Measurements from ENCODE around the gene SH3TC1. TPM values are rescaled to one million over a fixed set of nuclear protein-coding genes. Genes with fewer than 3 reads are reported as not detected.

Gene SH3TC1
- polyA plus RNA-seq, 3 donors: 36.9 to 85.7 (median 41.9) TPM

GRCh38 chr4:8200302-8200975 is 1.3 kb downstream of the SH3TC1 start:
- 4% methylated on average over 29 of the region's 30 CpGs for WGBS (ENCODE audit: insufficient coverage)
- no peaks in the 10 kb centered on the region for H3K9me3 ChIP-seq (replicated peaks in 1 of 2; ENCODE audit: control insufficient read depth in 1 of 2, insufficient read depth in 1 of 2, low read length in 2 of 2)
- peak overlapping the region; percentile 96 to 97 for H3K27ac ChIP-seq (ENCODE audit: low read depth in 1 of 2, low read length in 2 of 2)
- Mint-ChIP-seq H3K4me3 (peak overlapping the region; percentile 95 to 96), H3K36me3 (peaks cover 26 to 34% of the 10 kb centered on the region in 2 donors), H3K27me3 (ENCODE audit: low read depth in 3 of 3) (peaks cover 0 to 5% (median 5%) of the 10 kb centered on the region in 3 donors), H3K4me1 (peaks cover 69% of the 10 kb centered on the region), H3K27ac (peak overlapping the region; percentile 95 to 99 (median 97)), H3K9me3 (peaks cover 0 to 4% (median 0%) of the 10 kb centered on the region in 7 donors)
- no peak for TF ChIP-seq CTCF (IDR thresholded peaks at IDR 0.05)
- peak; percentile 68 to 77 (median 76) for DNase-seq
- peaks cover 52% of the 10 kb centered on the region for H4K20me1 ChIP-seq (ENCODE audit: insufficient read depth, low read length)
- H3K27me3 ChIP-seq (ENCODE audit: control insufficient read depth in 2 of 2, insufficient read depth in 2 of 2, low read length in 2 of 2): no peaks in the 10 kb centered on the region
- H3K4me2 ChIP-seq (replicated peaks; ENCODE audit: extremely low read depth, low read length, poor library complexity, severe bottlenecking): peak overlapping the region; percentile 93
- peaks cover 0 to 18% of the 10 kb centered on the region in 2 donors for H3K36me3 ChIP-seq (replicated peaks in 1 of 2; ENCODE audit: control insufficient read depth in 1 of 2, insufficient read depth in 2 of 2, low read length in 2 of 2)
- intact Hi-C loops (cut with micrococcal nuclease): no loop called here
- H2AFZ ChIP-seq (ENCODE audit: insufficient read depth, low read depth, low read length, poor library complexity, severe bottlenecking): peak overlapping the region; percentile 12
- H3K4me3 ChIP-seq (replicated peaks in 1 of 3; ENCODE audit: low read depth in 2 of 3, low read length in 3 of 3): peak overlapping the region; percentile 56 to 94 (median 89)
- H3K79me2 ChIP-seq (ENCODE audit: insufficient read depth, low read length): peaks cover 62% of the 10 kb centered on the region
- H3K4me1 ChIP-seq (ENCODE audit: control insufficient read depth in 1 of 2, insufficient read depth in 2 of 2, low read length in 2 of 2): peaks cover 77 to 91% of the 10 kb centered on the region in 2 donors
- peak overlapping the region; percentile 96 for H3K9ac ChIP-seq (ENCODE audit: insufficient read depth, low read length, poor library complexity, severe bottlenecking)

GRCh38 chr4:8201321-8201781 is 2.3 kb downstream of the SH3TC1 start:
- peaks cover 71% of the 10 kb centered on the region for H3K79me2 ChIP-seq (ENCODE audit: insufficient read depth, low read length)
- intact Hi-C loops (cut with micrococcal nuclease): no loop called here

More at GRCh38 chr4:8201321-8201781, 2.3 kb downstream of the SH3TC1 start:
- peak overlapping the region; percentile 96 for H3K9ac ChIP-seq (ENCODE audit: insufficient read depth, low read length, poor library complexity, severe bottlenecking)
- TF ChIP-seq CTCF (IDR thresholded peaks at IDR 0.05): no peak
- H3K9me3 ChIP-seq (replicated peaks in 1 of 2; ENCODE audit: control insufficient read depth in 1 of 2, insufficient read depth in 1 of 2, low read length in 2 of 2): no peaks in the 10 kb centered on the region
- no peaks in the 10 kb centered on the region for H3K27me3 ChIP-seq (ENCODE audit: control insufficient read depth in 2 of 2, insufficient read depth in 2 of 2, low read length in 2 of 2)
- Mint-ChIP-seq H3K4me1 (peaks cover 73% of the 10 kb centered on the region), H3K9me3 (peaks cover 0 to 2% (median 0%) of the 10 kb centered on the region in 7 donors), H3K36me3 (peaks cover 31 to 41% of the 10 kb centered on the region in 2 donors), H3K4me3 (peak overlapping the region; percentile 95 to 96), H3K27me3 (ENCODE audit: low read depth in 3 of 3) (peaks cover 0 to 6% (median 3%) of the 10 kb centered on the region in 3 donors), H3K27ac (peak overlapping the region; percentile 95 to 99 (median 97))
- H3K27ac ChIP-seq (ENCODE audit: low read depth in 1 of 2, low read length in 2 of 2): peak overlapping the region; percentile 96 to 97
- H2AFZ ChIP-seq (ENCODE audit: insufficient read depth, low read depth, low read length, poor library complexity, severe bottlenecking): no peak overlapping the region
- peak; percentile 50 to 85 (median 58) for DNase-seq
- peaks cover 0 to 22% of the 10 kb centered on the region in 2 donors for H3K36me3 ChIP-seq (replicated peaks in 1 of 2; ENCODE audit: control insufficient read depth in 1 of 2, insufficient read depth in 2 of 2, low read length in 2 of 2)
- H3K4me1 ChIP-seq (ENCODE audit: control insufficient read depth in 1 of 2, insufficient read depth in 2 of 2, low read length in 2 of 2): peaks cover 82 to 93% of the 10 kb centered on the region in 2 donors
- 0% methylated on average over 1 of the region's 9 CpGs for WGBS (ENCODE audit: insufficient coverage)
- peak overlapping the region; percentile 93 for H3K4me2 ChIP-seq (replicated peaks; ENCODE audit: extremely low read depth, low read length, poor library complexity, severe bottlenecking)
- peaks cover 61% of the 10 kb centered on the region for H4K20me1 ChIP-seq (ENCODE audit: insufficient read depth, low read length)
- peak overlapping the region; percentile 56 to 94 (median 89) for H3K4me3 ChIP-seq (replicated peaks in 1 of 3; ENCODE audit: low read depth in 2 of 3, low read length in 3 of 3)

All from CD14-positive monocyte (primary cell).